AG09309 (cell line): Measurements from ENCODE around the gene SIL1.

Source experiments
- DNase-seq: peaks from one replicate; pipeline ENCODE4 v3.0.0-alpha.2; 2010; ENCODE audit warnings: low read depth
- H3K4me3 ChIP-seq: 2 replicates; pipeline ENCODE4 v1.5.1; 2011; ENCODE audit warnings: mild to moderate bottlenecking, low read depth, low read length, moderate library complexity; ENCODE audit not compliant: control insufficient read depth
- CTCF ChIP-seq: IDR thresholded peaks from 2 replicates; pipeline ENCODE4 v1.5.1; 2011; ENCODE audit warnings: mild to moderate bottlenecking, low read depth, low read length, inconsistent platforms; ENCODE audit not compliant: insufficient read depth, control insufficient read depth; ENCODE audit errors: missing control alignments

SIL1 gene

GRCh38 chr5:139164020-139164419 is 34.1 kb downstream of the SIL1 start:
- DNase-seq = no peak
- no peak overlapping the region for H3K4me3 ChIP-seq
- no peak for TF ChIP-seq CTCF

- TF ChIP-seq CTCF = no peak
- no peak for DNase-seq
Observed at GRCh38 chr5:139162448-139162847, 35.7 kb downstream of the SIL1 start.

GRCh38 chr5:139158791-139159190 is 39.4 kb downstream of the SIL1 start:
- no peak for TF ChIP-seq CTCF
- DNase-seq = no peak
- no peak overlapping the region for H3K4me3 ChIP-seq

More at GRCh38 chr5:139162448-139162847, 35.7 kb downstream of the SIL1 start:
- H3K4me3 ChIP-seq = no peak overlapping the region

- no peak for TF ChIP-seq CTCF
- H3K4me3 ChIP-seq = no peak overlapping the region
- no peak for DNase-seq
Observed at GRCh38 chr5:139157556-139157955, 40.6 kb downstream of the SIL1 start.

- no peak overlapping the region for H3K4me3 ChIP-seq
- no peak for TF ChIP-seq CTCF
- no peak for DNase-seq
Observed at GRCh38 chr5:139156814-139157213, 41.4 kb downstream of the SIL1 start.

- TF ChIP-seq CTCF = no peak
- no peak for DNase-seq
- no peak overlapping the region for H3K4me3 ChIP-seq
Observed at GRCh38 chr5:139155333-139155732, 42.8 kb downstream of the SIL1 start.

GRCh38 chr5:139151902-139152301 is 46.3 kb downstream of the SIL1 start:
- no peak for TF ChIP-seq CTCF
- DNase-seq = no peak
- no peak overlapping the region for H3K4me3 ChIP-seq
